Omental fat pad (tissue), 4 donors: ENCODE measurements around the gene FGD6. TPM values are rescaled to one million over a fixed set of nuclear protein-coding genes. Genes with fewer than 3 reads are reported as not detected.

Source experiments
- ATAC-seq: fragments of 150-250 bp; one replicate; pipeline ENCODE4 v1.9.1; 2016; ENCODE audit warnings: mild to moderate bottlenecking, moderate library complexity; ENCODE audit not compliant: low FRiP score
- DNase-seq: peaks from one replicate; pipeline ENCODE4 v3.0.0-alpha.2; 2019; ENCODE audit warnings: low spot score
- CTCF ChIP-seq, 3 donors: fragments of 450-650 bp; IDR thresholded peaks; one replicate each; pipeline ENCODE4 v1.5.1; 2016 to 2017; ENCODE audit warnings: antibody characterized with exemption in 3 of 3, mild to moderate bottlenecking in 3 of 3, moderate library complexity in 2 of 3
- total RNA-seq, 4 donors: library from RNA; depleted of rRNA; stranded (reverse); fragments of >200 nt; gene quantifications; one replicate each; pipeline ENCODE4 v1.1.0, GENCODE V29; 2016

The FGD6 gene
- total RNA-seq, 4 donors from 2014 or later: 6.6 to 9.6 (median 7.4) TPM

- no peak for TF ChIP-seq CTCF (IDR thresholded peaks at IDR 0.05)
- ATAC-seq (no peak), DNase-seq (no peak)
Observed at GRCh38 chr12:95057424-95057823, 159.8 kb downstream of the FGD6 start.

GRCh38 chr12:95055057-95055456 is 162.2 kb downstream of the FGD6 start:
- no peak for TF ChIP-seq CTCF (IDR thresholded peaks at IDR 0.05)
- no peak for DNase-seq
- no peak for ATAC-seq

GRCh38 chr12:95054206-95054605 is 163.1 kb downstream of the FGD6 start:
- DNase-seq (no peak), ATAC-seq (no peak)
- no peak for TF ChIP-seq CTCF (IDR thresholded peaks at IDR 0.05)

- DNase-seq (no peak), ATAC-seq (no peak)
- no peak for TF ChIP-seq CTCF (IDR thresholded peaks at IDR 0.05)
Observed at GRCh38 chr12:95051241-95051640, 166.0 kb downstream of the FGD6 start.

DNA sequence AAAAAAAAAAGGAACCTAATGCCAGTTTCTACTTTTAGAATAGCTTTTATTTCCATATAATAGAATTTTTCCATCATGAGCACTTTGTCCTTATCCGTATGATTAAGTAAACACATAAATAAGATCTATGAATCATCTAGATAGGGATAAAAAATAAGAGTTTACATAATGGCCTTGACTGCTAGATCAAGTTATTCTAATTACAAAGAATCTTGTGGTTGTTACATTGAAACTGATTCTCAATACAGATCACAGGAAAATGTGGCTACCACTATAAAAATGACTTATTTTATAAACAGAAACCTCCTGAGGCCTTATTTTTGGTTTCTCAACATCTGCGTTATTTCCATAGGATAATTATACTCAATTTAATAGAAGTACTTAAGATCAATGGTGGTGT is 179.4 kb downstream of the FGD6 start:
- DNase-seq: no peak
- no peak for ATAC-seq
- no peak for TF ChIP-seq CTCF (IDR thresholded peaks at IDR 0.05)

- no peak for DNase-seq
- TF ChIP-seq CTCF (IDR thresholded peaks at IDR 0.05): no peak
- ATAC-seq: no peak
Observed at GRCh38 chr12:95034750-95035149, 182.5 kb downstream of the FGD6 start.

Other genes starting within 250 kb of the FGD6 start
- gene NDUFA12, start 213.8 kb downstream of the FGD6 start, total RNA-seq: 100 to 1,000 TPM in 1 of 4 donors, 10 to 100 TPM in 3; 60.0 to 109 (median 82.5) TPM
- 10 to 100 TPM; 23.3 to 67.1 (median 27.7) TPM for gene NR2C1, start 143.8 kb downstream of the FGD6 start, total RNA-seq
- gene VEZT, start 340 bp upstream of the FGD6 start, total RNA-seq: 10 to 100 TPM; 57.3 to 75.8 (median 64.0) TPM